H1 (cell line): Measurements from ENCODE around the gene KRTAP5-6. TPM values are rescaled to one million over a fixed set of nuclear protein-coding genes. Genes with fewer than 3 reads are reported as not detected.

Source experiments
- ASH2L ChIP-seq: fragments of 200-600, 300-600 bp; sonication (generic); IDR thresholded peaks from one replicate; pipeline ENCODE4 v1.7.1; 2017; ENCODE audit warnings: low read length
- BRCA1 ChIP-seq: IDR thresholded peaks from 2 replicates; pipeline ENCODE4 v1.6.1; 2012; ENCODE audit warnings: low read depth, low read length, improper control_type of control experiment
- CBX8 ChIP-seq: fragments of 300-800, 300-1000 bp; sonication (generic); IDR thresholded peaks from 2 replicates; pipeline ENCODE4 v1.7.1; 2016; ENCODE audit warnings: low read depth, low read length, borderline replicate concordance
- EP300 ChIP-seq, 2 experiments: IDR thresholded peaks; 1 replicate in 1 of 2; 2 replicates in 1 of 2; pipeline ENCODE4 v1.6.1; 2011 to 2012; ENCODE audit warnings: low read depth in 2 of 2, low read length in 2 of 2, mild to moderate bottlenecking in 2 of 2, borderline replicate concordance in 1 of 2, inconsistent platforms in 1 of 2, moderate library complexity in 1 of 2
- NANOG ChIP-seq: IDR thresholded peaks from 2 replicates; pipeline ENCODE4 v1.6.1; 2011; ENCODE audit warnings: low read length, low read depth, mild to moderate bottlenecking, inconsistent platforms; ENCODE audit not compliant: insufficient read depth, poor library complexity, severe bottlenecking
- RFX5 ChIP-seq: IDR thresholded peaks from 2 replicates; pipeline ENCODE4 v1.6.1; 2011; ENCODE audit warnings: low read depth, low read length, improper control_type of control experiment, borderline replicate concordance
- SRF ChIP-seq: IDR thresholded peaks from 2 replicates; pipeline ENCODE4 v1.6.1; 2011; ENCODE audit warnings: mild to moderate bottlenecking, low read depth, low read length, moderate library complexity
- SUZ12 ChIP-seq: fragments of 200-600 bp; sonication (generic); IDR thresholded peaks from 2 replicates; pipeline ENCODE4 v1.6.1; 2012; ENCODE audit warnings: mild to moderate bottlenecking, inconsistent platforms, low read length, moderate library complexity, mixed read lengths
- TAF1 ChIP-seq: IDR thresholded peaks from 2 replicates; pipeline ENCODE4 v1.6.1; 2011; ENCODE audit warnings: mild to moderate bottlenecking, low read depth, low read length
- TCF12 ChIP-seq: IDR thresholded peaks from 2 replicates; pipeline ENCODE4 v1.6.1; 2011; ENCODE audit warnings: low read depth, mild to moderate bottlenecking, low read length
- YY1 ChIP-seq: IDR thresholded peaks from 2 replicates; pipeline ENCODE4 v1.6.1; 2011; ENCODE audit warnings: low read depth, mild to moderate bottlenecking, low read length
- polyA plus RNA-seq, 7 experiments: library from polyadenylated mRNA; depleted of rRNA in 3 of 7; stranded (reverse) in 5 of 7; unstranded in 2 of 7; fragments of >200 nt in 5 of 7; fragments of 200-250 nt in 2 of 7; gene quantifications; 1 replicate in 5 of 7; 2 replicates in 1 of 7; 4 replicates in 1 of 7; pipeline versions ENCODE4 v1.2.1 to v1.2.3, GENCODE V29; 2011 to 2013; ENCODE audit warnings: missing spikeins in 2 of 7, mixed read lengths in 2 of 7
- total RNA-seq: library from RNA; stranded (reverse); fragmentation: NEBNext Ultra II Directional; extraction: Animal tissue kit (Norgen Biotek cat#: 25700); gene quantifications from 2 replicates; pipeline ENCODE4 v1.2.1, GENCODE V29; 2021
- TF ChIP-seq, protein P1 (sequence below): IDR thresholded peaks from 2 replicates; pipeline ENCODE4 v1.6.1; 2011; ENCODE audit warnings: low read length, improper control_type of control experiment

Gene KRTAP5-6
- total and polyA plus RNA-seq, 2 of the 8 experiments (the other 6 are each of a cell fraction or from before 2014, with no cell fraction given) = not detected

DNA sequence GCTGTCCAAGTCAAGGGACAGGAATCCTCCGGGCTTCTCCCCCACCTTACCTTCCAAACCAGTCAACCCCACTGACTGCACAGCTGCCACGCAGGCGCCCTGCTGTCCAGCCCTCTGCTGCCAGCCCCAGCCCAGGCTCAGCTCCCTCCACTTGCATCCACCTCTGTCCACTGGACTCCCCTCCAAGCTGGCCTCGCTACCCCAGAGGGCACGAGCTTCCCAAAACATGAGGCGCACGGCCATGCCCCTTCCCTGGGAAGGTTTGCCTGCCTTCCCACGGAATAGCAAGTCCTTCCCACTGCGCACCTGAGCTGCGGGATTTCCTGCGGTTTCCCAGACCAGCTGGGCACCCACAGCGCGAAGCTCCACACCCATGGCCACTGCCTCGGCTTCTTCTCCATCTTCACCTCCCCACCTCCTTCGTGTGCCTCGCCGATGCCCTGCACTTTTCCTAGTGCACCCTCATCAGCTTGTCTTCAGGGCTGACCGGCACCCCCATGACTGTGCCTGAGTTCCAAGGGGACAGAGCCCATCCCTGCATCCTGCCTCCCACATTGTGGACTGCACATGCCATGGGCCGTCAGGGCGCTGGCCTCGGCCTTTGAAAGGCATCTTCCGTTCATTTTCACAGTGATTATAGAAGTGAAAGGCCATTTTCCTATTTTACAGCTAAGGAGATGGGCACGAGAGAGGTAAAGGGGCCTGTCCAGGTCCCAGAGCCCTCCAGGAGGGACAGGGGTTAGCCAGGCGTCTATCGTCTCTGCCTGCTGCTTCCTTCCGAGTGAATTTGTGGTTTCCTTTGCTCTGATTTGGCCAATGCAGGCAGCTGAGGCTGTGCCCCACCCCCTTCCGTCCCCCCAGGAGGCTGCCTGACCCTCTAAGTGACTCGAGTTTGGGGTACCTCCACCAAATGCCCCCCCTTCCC is 37.0 kb downstream of the KRTAP5-6 start (continued):
- TF ChIP-seq, protein P1, sequence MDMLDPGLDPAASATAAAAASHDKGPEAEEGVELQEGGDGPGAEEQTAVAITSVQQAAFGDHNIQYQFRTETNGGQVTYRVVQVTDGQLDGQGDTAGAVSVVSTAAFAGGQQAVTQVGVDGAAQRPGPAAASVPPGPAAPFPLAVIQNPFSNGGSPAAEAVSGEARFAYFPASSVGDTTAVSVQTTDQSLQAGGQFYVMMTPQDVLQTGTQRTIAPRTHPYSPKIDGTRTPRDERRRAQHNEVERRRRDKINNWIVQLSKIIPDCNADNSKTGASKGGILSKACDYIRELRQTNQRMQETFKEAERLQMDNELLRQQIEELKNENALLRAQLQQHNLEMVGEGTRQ = no peak
- TF ChIP-seq BRCA1 = no peak
- TF ChIP-seq TAF1 = no peak
- no peak for TF ChIP-seq YY1
- no peak for TF ChIP-seq SUZ12
- no peak for TF ChIP-seq SRF
- TF ChIP-seq CBX8 = no peak
- no peak for TF ChIP-seq EP300 (IDR thresholded peaks at IDR 0.05; ENCODE audit: borderline replicate concordance in 1 of 2, low read depth in 2 of 2, low read length in 2 of 2)
- TF ChIP-seq NANOG = no peak
- no peak for TF ChIP-seq RFX5
- no peak for TF ChIP-seq ASH2L
- no peak for TF ChIP-seq TCF12
